Measurements from ENCODE around the gene IL1RAP.

Gene IL1RAP

GRCh38 chr3:190494907-190495306, 19.0 kb upstream of the IL1RAP start:
- Histone ChIP-seq H3K36me3 (ENCODE audit: control insufficient read depth, insufficient read depth, low read length) (no peaks in the 10 kb centered on the region), H3K27me3 (ENCODE audit: control insufficient read depth, insufficient read depth, low read length) (no peaks in the 10 kb centered on the region), H3K9me3 (ENCODE audit: control insufficient read depth, low read length) (no peaks in the 10 kb centered on the region), H2AFZ (no peak overlapping the region), H3K9ac (no peak overlapping the region), H3K27ac (no peak overlapping the region), H3K4me3 (ENCODE audit: low read depth, low read length) (no peak overlapping the region), H3K4me1 (no peaks in the 10 kb centered on the region), H3K4me2 (ENCODE audit: low read length) (no peak overlapping the region), H3K79me2 (no peaks in the 10 kb centered on the region)
- no peak for TF ChIP-seq CTCF (IDR thresholded peaks at IDR 0.05)

GRCh38 chr3:190495354-190495753, 18.5 kb upstream of the IL1RAP start:
- Histone ChIP-seq H3K79me2 (no peaks in the 10 kb centered on the region), H3K4me2 (ENCODE audit: low read length) (no peak overlapping the region), H3K9ac (no peak overlapping the region), H3K27ac (no peak overlapping the region), H3K27me3 (ENCODE audit: control insufficient read depth, insufficient read depth, low read length) (no peaks in the 10 kb centered on the region), H3K36me3 (ENCODE audit: control insufficient read depth, insufficient read depth, low read length) (no peaks in the 10 kb centered on the region), H3K9me3 (ENCODE audit: control insufficient read depth, low read length) (no peaks in the 10 kb centered on the region), H2AFZ (no peak overlapping the region), H3K4me3 (ENCODE audit: low read depth, low read length) (no peak overlapping the region), H3K4me1 (no peaks in the 10 kb centered on the region)
- no peak for TF ChIP-seq CTCF (IDR thresholded peaks at IDR 0.05)

GRCh38 chr3:190495796-190496195, 18.1 kb upstream of the IL1RAP start:
- no peak for TF ChIP-seq CTCF (IDR thresholded peaks at IDR 0.05)
- Histone ChIP-seq H3K4me3 (ENCODE audit: low read depth, low read length) (no peak overlapping the region), H3K9me3 (ENCODE audit: control insufficient read depth, low read length) (no peaks in the 10 kb centered on the region), H3K9ac (no peak overlapping the region), H3K27me3 (ENCODE audit: control insufficient read depth, insufficient read depth, low read length) (no peaks in the 10 kb centered on the region), H3K79me2 (no peaks in the 10 kb centered on the region), H3K27ac (no peak overlapping the region), H2AFZ (no peak overlapping the region), H3K36me3 (ENCODE audit: control insufficient read depth, insufficient read depth, low read length) (no peaks in the 10 kb centered on the region), H3K4me2 (ENCODE audit: low read length) (no peak overlapping the region), H3K4me1 (no peaks in the 10 kb centered on the region)

GRCh38 chr3:190496859-190497258, 17.0 kb upstream of the IL1RAP start:
- Histone ChIP-seq H3K4me2 (ENCODE audit: low read length) (no peak overlapping the region), H3K4me1 (no peaks in the 10 kb centered on the region), H3K9ac (no peak overlapping the region), H2AFZ (no peak overlapping the region), H3K27ac (no peak overlapping the region), H3K4me3 (ENCODE audit: low read depth, low read length) (no peak overlapping the region), H3K36me3 (ENCODE audit: control insufficient read depth, insufficient read depth, low read length) (no peaks in the 10 kb centered on the region), H3K79me2 (no peaks in the 10 kb centered on the region), H3K9me3 (ENCODE audit: control insufficient read depth, low read length) (no peaks in the 10 kb centered on the region), H3K27me3 (ENCODE audit: control insufficient read depth, insufficient read depth, low read length) (no peaks in the 10 kb centered on the region)
- TF ChIP-seq CTCF (IDR thresholded peaks at IDR 0.05) = no peak

GRCh38 chr3:190497811-190498210, 16.1 kb upstream of the IL1RAP start:
- H3K79me2 ChIP-seq = no peaks in the 10 kb centered on the region
- H3K27ac ChIP-seq = no peak overlapping the region
- H3K4me2 ChIP-seq (ENCODE audit: low read length) = no peak overlapping the region
- H3K9ac ChIP-seq = no peak overlapping the region
- no peaks in the 10 kb centered on the region for H3K4me1 ChIP-seq
- no peak overlapping the region for H3K4me3 ChIP-seq (ENCODE audit: low read depth, low read length)
- H3K9me3 ChIP-seq (ENCODE audit: control insufficient read depth, low read length) = no peaks in the 10 kb centered on the region
- no peaks in the 10 kb centered on the region for H3K27me3 ChIP-seq (ENCODE audit: control insufficient read depth, insufficient read depth, low read length)
- H3K36me3 ChIP-seq (ENCODE audit: control insufficient read depth, insufficient read depth, low read length) = no peaks in the 10 kb centered on the region
- H2AFZ ChIP-seq = no peak overlapping the region
- TF ChIP-seq CTCF (IDR thresholded peaks at IDR 0.05) = no peak

All from parathyroid adenoma (tissue), 2 donors.